IMR-90 (cell line): Measurements from ENCODE around the gene ENDOU. TPM values are rescaled to one million over a fixed set of nuclear protein-coding genes. Genes with fewer than 3 reads are reported as not detected.

Source experiments
- ATAC-seq: fragments of 200-7000 bp; cut with Tn5 transposase; 2 replicates; pipeline ENCODE4 v1.9.1; 2020; ENCODE audit warnings: low read depth, mild to moderate bottlenecking, moderate library complexity
- BruUV-seq: library from RNA; stranded (reverse); fragments of 400-500 nt; replicated peaks from 2 replicates; lab custom pipeline; 2021; lab: Mats Ljungman, UMichigan
- CTCF ChIA-PET: fragments of 300-600 bp; formaldehyde crosslinking; extraction: SDS; loops from one replicate; lab custom pipeline; 2021; ENCODE audit warnings: antibody characterized with exemption; lab: Yijun Ruan, JAX
- POLR2A ChIA-PET: fragments of 300-600 bp; sonication (Branson Sonifier 250); formaldehyde crosslinking; loops from one replicate; lab custom pipeline; 2022; ENCODE audit warnings: antibody characterized with exemption; ENCODE audit not compliant: unreplicated experiment; lab: Charles Lee
- DNase-seq: peaks from one replicate; pipeline ENCODE4 v3.0.0; 2013
- H2AFZ ChIP-seq: replicated peaks from 2 replicates; pipeline ENCODE3; 2013; ENCODE audit warnings: low read length, mild to moderate bottlenecking; ENCODE audit not compliant: poor library complexity
- H2AK5ac ChIP-seq: 2 replicates; pipeline ENCODE4 v1.6.1; 2013; ENCODE audit warnings: low read depth, low read length, inconsistent platforms
- H2AK9ac ChIP-seq: replicated peaks from 2 replicates; pipeline ENCODE3; 2013; ENCODE audit warnings: mild to moderate bottlenecking, low read depth, low read length, moderate library complexity; ENCODE audit not compliant: poor library complexity
- H2BK120ac ChIP-seq: 2 replicates; pipeline ENCODE4 v1.6.1; 2013; ENCODE audit warnings: low read depth, low read length, inconsistent platforms
- H2BK15ac ChIP-seq: 3 replicates; pipeline ENCODE4 v1.6.1; 2013; ENCODE audit warnings: low read depth, low read length, inconsistent platforms
- H2BK20ac ChIP-seq: 2 replicates; pipeline ENCODE4 v1.6.1; 2013; ENCODE audit warnings: low read depth, mild to moderate bottlenecking, inconsistent platforms, low read length, moderate library complexity
- H2BK5ac ChIP-seq: 2 replicates; pipeline ENCODE4 v1.6.1; 2013; ENCODE audit warnings: mild to moderate bottlenecking, low read depth, low read length, inconsistent platforms; ENCODE audit not compliant: poor library complexity, severe bottlenecking
- H3K14ac ChIP-seq: replicated peaks from 2 replicates; pipeline ENCODE4 v1.6.1; 2013; ENCODE audit warnings: low read depth, low read length, inconsistent platforms
- H3K18ac ChIP-seq: 2 replicates; pipeline ENCODE4 v1.6.1; 2013; ENCODE audit warnings: low read depth, low read length, control low read depth
- H3K23ac ChIP-seq: 2 replicates; pipeline ENCODE4 v1.6.1; 2013; ENCODE audit warnings: low read depth, low read length, inconsistent platforms
- H3K27ac ChIP-seq: 2 replicates; pipeline ENCODE4 v1.5.1; 2013; ENCODE audit warnings: mild to moderate bottlenecking, control low read depth, low read length; ENCODE audit not compliant: insufficient read depth
- H3K27me3 ChIP-seq: 2 replicates; pipeline ENCODE4 v1.6.1; 2013; ENCODE audit warnings: low read length; ENCODE audit not compliant: control insufficient read depth, insufficient read depth
- H3K36me3 ChIP-seq: 2 replicates; pipeline ENCODE4 v1.6.1; 2013; ENCODE audit warnings: low read length, mixed read lengths; ENCODE audit not compliant: control insufficient read depth, insufficient read depth
- H3K4ac ChIP-seq: 2 replicates; pipeline ENCODE4 v1.6.1; 2013; ENCODE audit warnings: low read depth, low read length, inconsistent platforms
- H3K4me1 ChIP-seq: 2 replicates; pipeline ENCODE4 v1.6.1; 2013; ENCODE audit warnings: low read length, mixed read lengths; ENCODE audit not compliant: control insufficient read depth, insufficient read depth
- H3K4me2 ChIP-seq: 2 replicates; pipeline ENCODE4 v1.6.1; 2013; ENCODE audit warnings: low read depth, mild to moderate bottlenecking, control low read depth, low read length, moderate library complexity
- H3K4me3 ChIP-seq: 2 replicates; pipeline ENCODE4 v1.5.1; 2013; ENCODE audit warnings: low read depth, mild to moderate bottlenecking, control low read depth, low read length, moderate library complexity; ENCODE audit not compliant: insufficient read depth
- H3K56ac ChIP-seq: 2 replicates; pipeline ENCODE4 v1.6.1; 2013; ENCODE audit warnings: low read length, inconsistent platforms; ENCODE audit not compliant: insufficient read depth; ENCODE audit errors: extremely low read depth
- H3K79me1 ChIP-seq, 2 experiments: 2 replicates each; pipeline ENCODE4 v1.6.1; 2013; ENCODE audit warnings: low read length in 2 of 2, inconsistent platforms in 1 of 2, low read depth in 1 of 2
- H3K9ac ChIP-seq: 2 replicates; pipeline ENCODE4 v1.6.1; 2013; ENCODE audit warnings: low read depth, low read length, control low read depth
- H3K9me1 ChIP-seq: 2 replicates; pipeline ENCODE4 v1.6.1; 2013; ENCODE audit warnings: low read length, inconsistent platforms; ENCODE audit not compliant: insufficient read depth
- H3K9me3 ChIP-seq: 2 replicates; pipeline ENCODE4 v1.6.1; 2013; ENCODE audit warnings: low read length; ENCODE audit not compliant: control insufficient read depth, insufficient read depth
- H4K20me1 ChIP-seq: 2 replicates; pipeline ENCODE4 v1.6.1; 2013; ENCODE audit warnings: low read length, inconsistent platforms; ENCODE audit not compliant: insufficient read depth
- H4K5ac ChIP-seq: 2 replicates; pipeline ENCODE4 v1.6.1; 2013; ENCODE audit warnings: mild to moderate bottlenecking, low read depth, low read length, control low read depth
- H4K8ac ChIP-seq, 2 experiments: 2 replicates each; pipeline ENCODE4 v1.6.1; 2013; ENCODE audit warnings: low read depth in 2 of 2, low read length in 2 of 2, control low read depth in 1 of 2, inconsistent platforms in 1 of 2
- H4K91ac ChIP-seq: 2 replicates; pipeline ENCODE4 v1.6.1; 2013; ENCODE audit warnings: low read depth, low read length, inconsistent platforms; ENCODE audit not compliant: insufficient read depth
- RAD21 ChIP-seq: IDR thresholded peaks from 2 replicates; pipeline ENCODE4 v1.6.1; 2012; ENCODE audit warnings: low read length, improper control_type of control experiment
- RFX5 ChIP-seq: IDR thresholded peaks from 2 replicates; pipeline ENCODE4 v1.8.0; 2012; ENCODE audit warnings: low read depth, mild to moderate bottlenecking, low read length, moderate library complexity
- SMC3 ChIP-seq: fragments of 150-350 bp; IDR thresholded peaks from 2 replicates; pipeline ENCODE4 v1.6.1; 2016; ENCODE audit warnings: low read depth, mild to moderate bottlenecking, antibody characterized with exemption, low read length, moderate library complexity
- WGBS, 2 experiments: methylation state at CpG; one replicate each; pipeline versions ENCODE4 v1.1.5 to v1.1.7; 2013; ENCODE audit warnings: missing lambda C conversion rate in 2 of 2; ENCODE audit not compliant: insufficient read length in 1 of 2; ENCODE audit errors: extremely low coverage in 2 of 2; 5-methylcytosine and 5-hydroxymethylcytosine counted together
- dilution Hi-C: fragments of 300-500 bp; cut with HindIII; formaldehyde crosslinking; loops from one replicate; pipeline ENCODE4 v1.14.3; 2018; ENCODE audit warnings: low sequenced_read_pairs; ENCODE audit not compliant: unreplicated experiment
- in situ Hi-C: fragments of 300-500 bp; cut with MboI; formaldehyde crosslinking; loops from 3 replicates; pipeline ENCODE4 v1.14.3; 2019; ENCODE audit warnings: low sequenced_read_pairs, inconsistent platforms, mixed read lengths
- intact Hi-C: fragments of 100-400 bp; cut with micrococcal nuclease; formaldehyde crosslinking; loops from 2 replicates; pipeline ENCODE4 v1.10.0; 2022
- polyA plus RNA-seq, 3 experiments: library from polyadenylated mRNA; depleted of rRNA; stranded (reverse); fragments of >200 nt; gene quantifications; 2 replicates each; pipeline ENCODE4 v1.2.3, GENCODE V29; 2012; ENCODE audit warnings: low replicate concordance in 1 of 3
- total RNA-seq: library from RNA; depleted of rRNA; stranded (reverse); fragments of >200 nt; gene quantifications from 2 replicates; pipeline ENCODE4 v1.2.3, GENCODE V29; 2012
- TF ChIP-seq, protein P1 (sequence below): conservative IDR thresholded peaks from 2 replicates; pipeline ENCODE4 v1.5.1; 2012; ENCODE audit warnings: mild to moderate bottlenecking, low read depth, low read length, improper control_type of control experiment

The ENDOU gene
- total and polyA plus RNA-seq, 2 of the 4 experiments (the other 2 are of a cell fraction) = under 0.01 to 0.09 TPM

DNA sequence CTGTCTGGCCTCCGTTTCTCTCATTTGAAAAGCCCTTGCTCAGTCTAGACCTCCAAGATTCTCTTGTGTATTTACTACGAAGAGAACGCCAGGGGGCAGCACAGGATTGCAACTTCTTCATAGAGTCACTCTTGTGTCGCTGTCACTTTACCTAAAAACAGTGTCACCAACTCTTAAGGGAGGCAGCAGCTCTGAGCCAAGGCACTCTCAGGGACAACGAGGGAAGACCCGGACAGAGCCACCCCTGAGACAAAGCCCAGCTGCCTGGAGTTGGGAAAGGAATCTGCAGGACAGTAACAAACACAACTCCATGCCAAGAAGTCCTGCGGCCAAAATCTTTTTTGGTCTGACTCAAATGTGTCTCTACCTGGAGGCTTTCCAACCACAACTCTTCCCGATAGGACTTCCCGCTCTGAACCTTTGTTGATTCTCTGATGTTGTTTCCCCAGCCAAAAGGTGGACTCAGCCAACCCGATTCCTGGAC lies 9.9 kb downstream of the ENDOU start:
- Histone ChIP-seq H2AFZ (peak overlapping the region; percentile 88), H3K27me3 (no peaks in the 10 kb centered on the region), H3K27ac (no peak overlapping the region), H4K20me1 (no peaks in the 10 kb centered on the region), H3K56ac (no peak overlapping the region), H3K18ac (no peak overlapping the region), H3K9ac (no peak overlapping the region), H2BK120ac (no peak overlapping the region), H2BK5ac (no peak overlapping the region), H4K8ac (0 out of 4 replicates have a peak overlapping the region, but pooled peaks of 1 of the 2 experiments have one; percentile 31), H2BK20ac (no peak overlapping the region), H3K4me1 (peaks cover 8% of the 10 kb centered on the region), H3K9me3 (no peaks in the 10 kb centered on the region), H2AK9ac (peak overlapping the region; percentile 67), H3K4me2 (peak overlapping the region; percentile 69), H4K5ac (no peak overlapping the region), H3K23ac (no peak overlapping the region), H2BK15ac (no peak overlapping the region), H3K4ac (no peak overlapping the region; the same call in 1 of the 2 replicates), H3K9me1 (no peaks in the 10 kb centered on the region), H3K14ac (no peak overlapping the region), H3K4me3 (no peak overlapping the region), H3K36me3 (no peaks in the 10 kb centered on the region), H4K91ac (no peak overlapping the region), H2AK5ac (peak overlapping the region; percentile 21; the same call in 1 of the 2 replicates), H3K79me1 (no peaks in the 10 kb centered on the region)
- intact Hi-C loops = loop anchor here (1.0 to 10.0 kb wide), 5 partner anchors 52 to 449 kb away; partner anchors contain the start of gene TMEM106C
- ATAC-seq (peak; percentile 74), DNase-seq (peak; percentile 71)
- WGBS, 2 experiments = 8% methylated on average over 2 of the region's 10 CpGs; no CpG with 5 or more reads in 1 of the 2 experiments
- POLR2A ChIA-PET = interaction anchor here (0.5 kb wide), 1 partner anchor 14 kb away, joined by 8 read pairs; no protein-coding TSS in a partner anchor
- BruUV-seq = no TSS peak
- CTCF ChIA-PET = interaction anchor here (0.6 to 2.1 kb wide), 12 partner anchors 9 to 189 kb away, joined by 3 to 7 read pairs (median 5); partner anchors contain the start of genes ENDOU, RAPGEF3, RPAP3 and VDR
- TF ChIP-seq RAD21 (peak; percentile 84), SMC3 (peak; percentile 86), RFX5 (no peak)
- TF ChIP-seq, protein P1, sequence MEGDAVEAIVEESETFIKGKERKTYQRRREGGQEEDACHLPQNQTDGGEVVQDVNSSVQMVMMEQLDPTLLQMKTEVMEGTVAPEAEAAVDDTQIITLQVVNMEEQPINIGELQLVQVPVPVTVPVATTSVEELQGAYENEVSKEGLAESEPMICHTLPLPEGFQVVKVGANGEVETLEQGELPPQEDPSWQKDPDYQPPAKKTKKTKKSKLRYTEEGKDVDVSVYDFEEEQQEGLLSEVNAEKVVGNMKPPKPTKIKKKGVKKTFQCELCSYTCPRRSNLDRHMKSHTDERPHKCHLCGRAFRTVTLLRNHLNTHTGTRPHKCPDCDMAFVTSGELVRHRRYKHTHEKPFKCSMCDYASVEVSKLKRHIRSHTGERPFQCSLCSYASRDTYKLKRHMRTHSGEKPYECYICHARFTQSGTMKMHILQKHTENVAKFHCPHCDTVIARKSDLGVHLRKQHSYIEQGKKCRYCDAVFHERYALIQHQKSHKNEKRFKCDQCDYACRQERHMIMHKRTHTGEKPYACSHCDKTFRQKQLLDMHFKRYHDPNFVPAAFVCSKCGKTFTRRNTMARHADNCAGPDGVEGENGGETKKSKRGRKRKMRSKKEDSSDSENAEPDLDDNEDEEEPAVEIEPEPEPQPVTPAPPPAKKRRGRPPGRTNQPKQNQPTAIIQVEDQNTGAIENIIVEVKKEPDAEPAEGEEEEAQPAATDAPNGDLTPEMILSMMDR = peak; percentile 81
- in situ Hi-C loops = no loop called here
- dilution Hi-C loops = no loop called here
